Parathyroid adenoma (tissue), 2 donors: Measurements from ENCODE around the gene LY6G5C.

Experiments used
- H2AFZ ChIP-seq: fragments of 300-600 bp; sonication (generic); one replicate; pipeline ENCODE4 v1.7.0; 2017; ENCODE audit warnings: antibody characterized with exemption, mild to moderate bottlenecking
- H3K27ac ChIP-seq: fragments of 300-600 bp; sonication (generic); one replicate; pipeline ENCODE4 v1.7.0; 2017
- H3K27me3 ChIP-seq: fragments of 300-600 bp; sonication (generic); one replicate; pipeline ENCODE4 v1.7.0; 2017; ENCODE audit warnings: low read length; ENCODE audit not compliant: control insufficient read depth, insufficient read depth
- H3K36me3 ChIP-seq: fragments of 300-600 bp; sonication (generic); one replicate; pipeline ENCODE4 v1.7.0; 2017; ENCODE audit warnings: low read length; ENCODE audit not compliant: control insufficient read depth, insufficient read depth
- H3K4me1 ChIP-seq: fragments of 300-600 bp; sonication (generic); one replicate; pipeline ENCODE4 v1.7.0; 2017; ENCODE audit warnings: control low read depth
- H3K4me2 ChIP-seq: fragments of 300-600 bp; sonication (generic); one replicate; pipeline ENCODE4 v1.7.0; 2017; ENCODE audit warnings: low read length
- H3K4me3 ChIP-seq: fragments of 300-600 bp; sonication (generic); one replicate; pipeline ENCODE4 v1.7.0; 2017; ENCODE audit warnings: low read depth, low read length
- H3K79me2 ChIP-seq: fragments of 300-600 bp; sonication (generic); one replicate; pipeline ENCODE4 v1.7.0; 2017; ENCODE audit warnings: control low read depth
- H3K9ac ChIP-seq: fragments of 300-600 bp; sonication (generic); one replicate; pipeline ENCODE4 v1.7.0; 2017; ENCODE audit warnings: mild to moderate bottlenecking
- H3K9me3 ChIP-seq: fragments of 300-600 bp; sonication (generic); one replicate; pipeline ENCODE4 v1.7.0; 2017; ENCODE audit warnings: low read length; ENCODE audit not compliant: control insufficient read depth
- TF ChIP-seq, protein P1 (sequence below): fragments of 300-600 bp; sonication (generic); IDR thresholded peaks from one replicate; pipeline ENCODE4 v1.7.0; 2017; ENCODE audit warnings: antibody characterized with exemption, mild to moderate bottlenecking
- donor health status: primary hyperparathyroidism.

Gene LY6G5C

DNA sequence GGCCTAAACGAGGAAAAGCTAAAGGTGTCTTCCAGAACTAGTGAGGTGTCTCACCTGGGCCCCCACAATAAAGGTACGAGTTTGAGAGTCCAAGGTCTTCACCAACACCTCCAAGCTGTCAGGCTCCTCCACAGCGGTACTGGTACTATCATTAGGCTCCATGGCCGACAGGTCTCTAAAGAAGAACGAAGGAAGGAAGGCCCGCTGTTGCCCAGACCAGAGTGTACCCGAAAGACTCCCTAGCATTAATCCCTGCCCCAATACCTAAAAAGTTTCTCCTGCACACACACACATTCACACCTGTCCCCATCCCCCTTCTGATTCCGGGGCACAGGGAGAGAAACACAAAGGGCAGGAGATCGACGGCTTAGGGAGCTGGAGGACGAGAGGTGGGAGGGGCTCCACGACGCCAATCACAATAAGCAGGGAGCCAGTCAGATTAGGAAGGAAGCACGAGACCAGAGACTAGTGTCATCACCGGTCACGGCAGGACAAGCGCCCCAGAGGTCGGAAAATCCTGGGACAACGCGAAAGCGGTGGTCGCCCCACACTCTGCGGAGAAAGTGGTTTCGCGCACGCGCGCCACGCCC is 29.2 kb downstream of the LY6G5C start:
- Histone ChIP-seq H3K27me3 (no peaks in the 10 kb centered on the region), H3K9me3 (no peaks in the 10 kb centered on the region), H3K9ac (no peak overlapping the region), H3K4me2 (peak overlapping the region; percentile 88), H3K4me3 (peak overlapping the region; percentile 87), H2AFZ (peak overlapping the region; percentile 88), H3K79me2 (peaks cover 19% of the 10 kb centered on the region), H3K27ac (peak overlapping the region; percentile 99), H3K4me1 (peaks cover 12% of the 10 kb centered on the region), H3K36me3 (no peaks in the 10 kb centered on the region)
- TF ChIP-seq, protein P1, sequence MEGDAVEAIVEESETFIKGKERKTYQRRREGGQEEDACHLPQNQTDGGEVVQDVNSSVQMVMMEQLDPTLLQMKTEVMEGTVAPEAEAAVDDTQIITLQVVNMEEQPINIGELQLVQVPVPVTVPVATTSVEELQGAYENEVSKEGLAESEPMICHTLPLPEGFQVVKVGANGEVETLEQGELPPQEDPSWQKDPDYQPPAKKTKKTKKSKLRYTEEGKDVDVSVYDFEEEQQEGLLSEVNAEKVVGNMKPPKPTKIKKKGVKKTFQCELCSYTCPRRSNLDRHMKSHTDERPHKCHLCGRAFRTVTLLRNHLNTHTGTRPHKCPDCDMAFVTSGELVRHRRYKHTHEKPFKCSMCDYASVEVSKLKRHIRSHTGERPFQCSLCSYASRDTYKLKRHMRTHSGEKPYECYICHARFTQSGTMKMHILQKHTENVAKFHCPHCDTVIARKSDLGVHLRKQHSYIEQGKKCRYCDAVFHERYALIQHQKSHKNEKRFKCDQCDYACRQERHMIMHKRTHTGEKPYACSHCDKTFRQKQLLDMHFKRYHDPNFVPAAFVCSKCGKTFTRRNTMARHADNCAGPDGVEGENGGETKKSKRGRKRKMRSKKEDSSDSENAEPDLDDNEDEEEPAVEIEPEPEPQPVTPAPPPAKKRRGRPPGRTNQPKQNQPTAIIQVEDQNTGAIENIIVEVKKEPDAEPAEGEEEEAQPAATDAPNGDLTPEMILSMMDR: no peak

DNA sequence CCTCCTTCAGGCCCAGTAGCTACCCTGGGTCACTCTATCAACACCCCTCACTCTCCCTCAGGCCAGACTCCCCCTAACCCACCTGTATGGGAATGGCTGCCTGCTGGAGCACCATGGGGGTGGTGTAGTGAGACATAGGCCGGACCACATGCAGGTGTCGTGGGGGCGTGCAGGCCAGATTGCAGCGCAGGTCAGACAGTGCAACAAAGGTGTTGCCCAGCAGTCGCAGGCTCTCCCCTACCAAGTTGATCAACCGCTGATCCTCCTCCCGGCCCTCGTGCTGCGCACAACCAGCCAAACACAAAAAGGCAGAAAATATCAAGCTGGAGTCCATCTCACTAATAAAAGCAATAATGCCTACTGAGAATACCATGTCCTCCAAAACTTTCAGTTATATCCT is 35.5 kb downstream of the LY6G5C start:
- no peaks in the 10 kb centered on the region for H3K9me3 ChIP-seq
- no peak overlapping the region for H2AFZ ChIP-seq
- no peak overlapping the region for H3K9ac ChIP-seq
- no peak overlapping the region for H3K4me2 ChIP-seq
- no peaks in the 10 kb centered on the region for H3K4me1 ChIP-seq
- no peak overlapping the region for H3K27ac ChIP-seq
- TF ChIP-seq, protein P1: no peak
- no peaks in the 10 kb centered on the region for H3K36me3 ChIP-seq
- H3K27me3 ChIP-seq: no peaks in the 10 kb centered on the region
- H3K4me3 ChIP-seq: no peak overlapping the region
- peaks cover 10% of the 10 kb centered on the region for H3K79me2 ChIP-seq

DNA sequence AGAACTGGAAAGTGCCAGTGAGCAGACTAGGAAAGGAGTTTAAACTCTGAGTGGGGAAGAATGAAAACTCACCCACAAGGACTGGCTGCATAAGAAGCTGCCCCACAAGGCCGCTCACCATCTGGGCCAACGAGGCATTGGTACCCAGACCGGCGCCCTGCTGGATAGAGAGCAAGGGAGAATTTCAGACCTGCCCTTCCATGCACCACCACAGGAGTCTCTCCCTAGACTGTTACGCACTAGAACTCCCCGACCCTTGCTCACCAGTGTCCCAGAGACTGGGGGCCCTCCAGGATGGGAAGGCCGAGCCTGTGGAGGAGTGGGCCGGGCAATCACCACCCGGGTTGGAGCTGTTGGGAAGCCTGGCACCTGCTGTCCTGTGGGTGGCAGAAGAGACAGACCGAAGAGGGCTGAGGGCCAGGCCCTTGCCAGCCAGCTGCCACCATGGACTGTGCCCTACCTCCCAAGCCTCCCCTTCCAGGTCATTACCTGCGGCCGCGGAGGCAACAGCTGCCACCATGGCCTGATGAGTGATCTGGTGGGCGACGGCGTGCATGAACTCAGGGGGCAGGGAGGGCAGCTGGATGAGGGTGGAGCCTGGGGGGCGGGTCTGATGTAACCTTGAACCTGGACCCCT is 36.9 kb downstream of the LY6G5C start:
- H3K27ac ChIP-seq: no peak overlapping the region
- no peaks in the 10 kb centered on the region for H3K9me3 ChIP-seq
- H2AFZ ChIP-seq: no peak overlapping the region
- H3K4me1 ChIP-seq: no peaks in the 10 kb centered on the region
- H3K36me3 ChIP-seq: no peaks in the 10 kb centered on the region
- peaks cover 6% of the 10 kb centered on the region for H3K79me2 ChIP-seq
- H3K27me3 ChIP-seq: no peaks in the 10 kb centered on the region
- TF ChIP-seq, protein P1: no peak
- H3K4me3 ChIP-seq: no peak overlapping the region
- no peak overlapping the region for H3K9ac ChIP-seq
- H3K4me2 ChIP-seq: no peak overlapping the region

DNA sequence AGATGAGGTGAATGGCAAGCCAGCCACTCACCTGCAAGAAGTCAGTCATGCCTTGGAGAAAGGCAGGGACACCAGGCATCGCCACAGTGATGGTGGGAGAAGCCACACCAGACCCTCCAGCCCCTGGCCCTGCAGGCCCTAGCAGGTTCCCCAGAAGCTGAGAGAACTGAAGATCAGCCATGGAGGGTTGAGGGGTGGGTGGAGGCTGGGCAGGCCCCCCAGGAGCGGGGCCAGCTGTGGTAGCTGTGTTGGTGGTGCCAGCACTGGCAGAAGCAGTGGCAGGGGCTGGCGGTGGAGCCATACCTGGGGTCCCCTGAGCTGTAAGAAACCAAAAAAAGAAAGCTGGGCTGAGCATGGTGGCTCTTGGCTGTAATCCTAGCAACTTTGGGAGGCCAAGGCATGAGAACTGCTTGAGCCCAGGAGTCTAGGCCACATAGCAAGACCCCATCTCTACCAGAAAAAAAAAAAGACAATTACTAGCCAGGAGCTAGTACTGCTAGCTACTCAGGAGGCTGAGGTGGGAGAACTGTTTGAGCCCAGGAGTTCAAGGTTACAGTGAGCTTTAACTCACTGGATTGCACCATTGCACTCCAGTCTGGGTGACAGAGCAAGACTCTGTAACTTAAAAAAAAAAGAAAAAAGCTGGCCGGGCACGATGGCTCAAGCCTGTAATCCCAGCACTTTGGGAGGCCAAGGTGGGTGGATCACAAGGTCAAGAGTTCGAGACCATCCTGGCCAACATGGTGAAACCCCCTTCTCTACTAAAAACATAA is 37.9 kb downstream of the LY6G5C start:
- Histone ChIP-seq H3K4me2 (no peak overlapping the region), H3K4me1 (no peaks in the 10 kb centered on the region), H3K9me3 (no peaks in the 10 kb centered on the region), H3K79me2 (no peaks in the 10 kb centered on the region), H3K27ac (no peak overlapping the region), H3K27me3 (no peaks in the 10 kb centered on the region), H3K4me3 (no peak overlapping the region), H3K36me3 (no peaks in the 10 kb centered on the region), H3K9ac (no peak overlapping the region), H2AFZ (no peak overlapping the region)
- TF ChIP-seq, protein P1: no peak
